K562 (cell line): ENCODE measurements around the gene APC. TPM values are rescaled to one million over a fixed set of nuclear protein-coding genes. Genes with fewer than 3 reads are reported as not detected.

Experiments
- ATAC-seq: fragments of 200-7000 bp; cut with Tn5 transposase; 3 replicates; pipeline ENCODE4 v1.9.1; 2020; ENCODE audit warnings: moderate library complexity
- BruUV-seq: library from RNA; stranded (reverse); fragments of 400-500 nt; replicated peaks from 2 replicates; lab custom pipeline; 2021; lab: Mats Ljungman, UMichigan
- CTCF ChIA-PET: fragments of 300-600 bp; formaldehyde crosslinking; extraction: SDS; loops from one replicate; lab custom pipeline; 2021; ENCODE audit warnings: low intra/inter-chr PET ratio; lab: Yijun Ruan, JAX
- POLR2A ChIA-PET: fragments of 300-600, 350-650 bp; sonication (Branson Sonifier 250); formaldehyde crosslinking; extraction: SDS; loops from one replicate; lab custom pipeline; 2021; ENCODE audit warnings: antibody characterized with exemption, inconsistent platforms; lab: Yijun Ruan, JAX
- DNase-seq, 4 experiments: peaks; one replicate each; pipeline versions ENCODE4 v3.0.0 to v3.0.0-alpha.2; 2011 to 2018; ENCODE audit warnings: low spot score in 3 of 4, mixed read lengths in 3 of 4; ENCODE audit errors: extremely low read depth in 1 of 4
- FAIRE-seq: peaks from 2 replicates; lab custom pipeline; 2011; peaks lifted over from hg19 to GRCh38; lab: Jason Lieb, UNC
- H2AFZ ChIP-seq: 2 replicates; pipeline ENCODE4 v1.6.0; 2011; ENCODE audit warnings: low read depth, low read length, control low read depth, inconsistent platforms
- H3K27ac ChIP-seq: fragments of 200-600 bp; 3 replicates; pipeline ENCODE4 v1.8.0; 2011; ENCODE audit warnings: low read depth, mild to moderate bottlenecking, control low read depth, inconsistent platforms, low read length, moderate library complexity, mixed read lengths; ENCODE audit errors: extremely low read depth
- H3K27me3 ChIP-seq, 2 experiments: fragments of 300-600 bp in 1 of 2; 2 replicates in 1 of 2; 3 replicates in 1 of 2; pipeline versions ENCODE4 v1.6.0 to v1.8.0; 2011; ENCODE audit warnings: inconsistent platforms in 2 of 2, low read length in 2 of 2, mild to moderate bottlenecking in 1 of 2, mixed read lengths in 1 of 2, moderate library complexity in 1 of 2; ENCODE audit not compliant: control insufficient read depth in 2 of 2, insufficient read depth in 2 of 2
- H3K36me3 ChIP-seq: fragments of 300-600 bp; 3 replicates; pipeline ENCODE4 v1.8.0; 2011; ENCODE audit warnings: mild to moderate bottlenecking, low read length, inconsistent platforms; ENCODE audit not compliant: control insufficient read depth, insufficient read depth
- H3K4me1 ChIP-seq, 2 experiments: fragments of 200-600 bp in 1 of 2; replicated peaks in 1 of 2; 2 replicates in 1 of 2; 3 replicates in 1 of 2; pipeline versions ENCODE4 v1.5.1 to v1.8.0; 2011; ENCODE audit warnings: inconsistent platforms in 2 of 2, low read length in 2 of 2, mild to moderate bottlenecking in 1 of 2, mixed read lengths in 1 of 2, moderate library complexity in 1 of 2; ENCODE audit not compliant: control insufficient read depth in 2 of 2, insufficient read depth in 2 of 2
- H3K4me2 ChIP-seq: 2 replicates; pipeline ENCODE4 v1.6.1; 2011; ENCODE audit warnings: low read length, control low read depth, inconsistent platforms, mixed read lengths; ENCODE audit not compliant: insufficient read depth
- H3K4me3 ChIP-seq: fragments of 200-600 bp; sonication (generic), shearing (Covaris generic); 2 replicates; pipeline ENCODE4 v1.5.1; 2016; ENCODE audit warnings: control low read depth, inconsistent platforms
- H3K79me2 ChIP-seq: fragments of 200-600 bp; 3 replicates; pipeline ENCODE4 v1.8.0; 2011; ENCODE audit warnings: low read length, inconsistent platforms; ENCODE audit not compliant: control insufficient read depth, insufficient read depth
- H3K9ac ChIP-seq, 2 experiments: 2 replicates each; pipeline versions ENCODE4 v1.6.0 to v1.6.1; 2011; ENCODE audit warnings: low read depth in 2 of 2, low read length in 2 of 2, control low read depth in 1 of 2, inconsistent platforms in 1 of 2, mild to moderate bottlenecking in 1 of 2, mixed read lengths in 1 of 2; ENCODE audit not compliant: insufficient read depth in 1 of 2
- H3K9me1 ChIP-seq: one replicate; pipeline ENCODE4 v1.6.0; 2011; ENCODE audit warnings: inconsistent platforms, mild to moderate bottlenecking, low read length, moderate library complexity; ENCODE audit not compliant: control insufficient read depth, insufficient read depth
- H3K9me3 ChIP-seq: replicated peaks from 2 replicates; pipeline ENCODE4 v1.5.1; 2011; ENCODE audit warnings: low read depth, low read length, inconsistent platforms; ENCODE audit not compliant: control insufficient read depth, insufficient read depth
- H4K20me1 ChIP-seq: replicated peaks from 2 replicates; pipeline ENCODE4 v1.6.1; 2011; ENCODE audit warnings: low read length, inconsistent platforms, mixed read lengths; ENCODE audit not compliant: control insufficient read depth, insufficient read depth
- FOXA1 ChIP-seq: fragments of 450-650 bp; IDR thresholded peaks from 2 replicates; pipeline ENCODE4 v1.6.1; 2016; ENCODE audit warnings: mild to moderate bottlenecking, borderline replicate concordance
- GABPA ChIP-seq: fragments of 200-800 bp; sonication (Bioruptor generic); conservative IDR thresholded peaks from 2 replicates; pipeline ENCODE4 v1.6.1; 2016; ENCODE audit warnings: low read depth, missing genetic modification characterization, missing compliant biosample characterization
- HNRNPUL1 ChIP-seq: fragments of 200-400 bp; formaldehyde crosslinking; IDR thresholded peaks from 2 replicates; pipeline ENCODE4 v1.6.1; 2017; ENCODE audit warnings: low read length
- L3MBTL2 ChIP-seq: fragments of 450-650 bp; IDR thresholded peaks from 2 replicates; pipeline ENCODE4 v1.6.1; 2016; ENCODE audit warnings: mild to moderate bottlenecking, moderate library complexity
- PHF20 ChIP-seq: fragments of 450-650 bp; IDR thresholded peaks from 2 replicates; pipeline ENCODE4 v1.6.1; 2018; ENCODE audit not compliant: partially characterized antibody
- POLR2B ChIP-seq: fragments of 450-650 bp; IDR thresholded peaks from 2 replicates; pipeline ENCODE4 v1.6.1; 2018; ENCODE audit warnings: low read depth; ENCODE audit not compliant: partially characterized antibody
- SETDB1 ChIP-seq: IDR thresholded peaks from one replicate; pipeline ENCODE4 v1.6.1; 2012; ENCODE audit warnings: low read length, control low read depth, inconsistent platforms
- ZNF133 ChIP-seq: fragments of 250-450 bp; sonication (Bioruptor Pico); IDR thresholded peaks from 2 replicates; pipeline ENCODE4 v1.4.0; 2020; ENCODE audit warnings: mild to moderate bottlenecking
- WGBS: fragments of 100-300 bp; shearing (Covaris generic); methylation state at CpG from one replicate; pipeline ENCODE4 v1.1.6; 2016; ENCODE audit warnings: low coverage, mixed read lengths; ENCODE audit not compliant: insufficient coverage; ENCODE audit errors: missing lambda C conversion rate; 5-methylcytosine and 5-hydroxymethylcytosine counted together
- in situ Hi-C: fragments of 300-500 bp; cut with MboI; formaldehyde crosslinking; loops from 4 replicates; pipeline ENCODE4 v1.15.0; 2018; ENCODE audit warnings: inconsistent platforms, mixed read lengths
- intact Hi-C: fragments of 100-400 bp; cut with micrococcal nuclease; formaldehyde crosslinking; loops from 2 replicates; pipeline ENCODE4 v1.14.2; 2022
- polyA plus RNA-seq, 8 experiments: library from polyadenylated mRNA; depleted of rRNA in 4 of 8; stranded (reverse) in 5 of 8; unstranded in 3 of 8; fragments of >200 nt; fragmentation: Nextera tagmentation in 2 of 8; fragmentation: Illumina TruSeq in 1 of 8; extraction: Ambion mirVana in 2 of 8; extraction: Trizol in 1 of 8; gene quantifications; 2 replicates each; pipeline versions ENCODE4 v1.2.1 to v1.2.3, GENCODE V29; 2011 to 2014; ENCODE audit warnings: inconsistent platforms in 1 of 8, missing spikeins in 1 of 8
- total RNA-seq, 7 experiments: library from RNA; depleted of rRNA in 6 of 7; stranded (reverse); fragments of >200 nt in 6 of 7; fragmentation: Illumina TruSeq in 2 of 7; extraction: Trizol in 2 of 7; gene quantifications; 2 replicates each; pipeline versions ENCODE4 v1.2.1 to v1.2.3, GENCODE V29; 2011 to 2021; ENCODE audit warnings: low replicate concordance in 1 of 7
- TF ChIP-seq, protein P1 (sequence below): fragments of 450-650 bp; IDR thresholded peaks from 2 replicates; pipeline ENCODE4 v1.6.1; 2016; ENCODE audit warnings: borderline replicate concordance
- TF ChIP-seq, protein P2 (sequence below), 2 experiments: fragments of 450-650 bp; IDR thresholded peaks; 2 replicates each; pipeline ENCODE4 v1.6.1; 2018; ENCODE audit warnings: mild to moderate bottlenecking in 2 of 2, low read depth in 1 of 2; ENCODE audit not compliant: partially characterized antibody in 2 of 2
- TF ChIP-seq, protein P3 (sequence below): fragments of 450-650 bp; IDR thresholded peaks from 2 replicates; pipeline ENCODE4 v1.6.1; 2016; ENCODE audit warnings: missing biosample characterization, missing genetic modification characterization
- TF ChIP-seq, protein P4 (sequence below), 3 experiments: IDR thresholded peaks in 2 of 3; conservative IDR thresholded peaks in 1 of 3; 2 replicates each; pipeline ENCODE4 v1.5.1; 2011 to 2012; ENCODE audit warnings: low read length in 3 of 3, mild to moderate bottlenecking in 3 of 3, control low read depth in 2 of 3, improper control_type of control experiment in 1 of 3, inconsistent platforms in 1 of 3, low read depth in 1 of 3, mixed read lengths in 1 of 3, moderate library complexity in 1 of 3; ENCODE audit not compliant: insufficient read depth in 2 of 3

Gene APC
- total and polyA plus RNA-seq, 9 of the 15 experiments (the other 6 are each of a cell fraction or from before 2014, with no cell fraction given) = 5.7 to 29.5 (median 15.4) TPM

DNA sequence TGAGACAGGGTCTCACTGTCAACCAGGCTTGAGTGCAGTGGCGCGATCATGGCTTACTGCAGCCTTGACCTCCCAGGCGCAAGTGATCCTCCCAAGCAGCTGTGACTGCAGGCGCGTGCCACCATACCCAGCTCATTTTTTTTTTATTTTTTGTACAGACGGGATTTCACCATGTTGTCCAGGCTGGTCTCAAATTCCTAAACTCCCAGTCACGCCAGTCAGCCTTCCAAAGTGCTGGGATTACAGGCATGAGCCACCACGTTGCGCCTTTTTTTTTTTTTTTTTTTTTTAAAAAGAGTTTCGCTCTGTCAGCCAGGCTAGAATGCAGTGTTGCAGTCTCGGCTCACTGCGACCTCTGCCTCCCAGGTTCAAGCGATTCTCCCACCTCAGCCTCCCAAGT, 96.3 kb downstream of the APC start:
- no peak for FAIRE-seq
- 92% methylated on average over 8 of the region's 13 CpGs for WGBS
- no peaks in the 10 kb centered on the region for H3K4me1 ChIP-seq
- BruUV-seq = no TSS peak
- no peaks in the 10 kb centered on the region for H4K20me1 ChIP-seq
- peaks cover 57% of the 10 kb centered on the region for H3K36me3 ChIP-seq
- no peaks in the 10 kb centered on the region for H3K27me3 ChIP-seq
- in situ Hi-C loops = no loop called here
- H3K9me3 ChIP-seq = 0 out of 2 replicates have a peak, but pooled peaks cover 4% of the 10 kb centered on the region
- DNase-seq = no peak
- no peak for ATAC-seq
- ChIA-PET POLR2A (no interaction called here), CTCF (no interaction called here)
- no peak overlapping the region for H3K9ac ChIP-seq
- no peaks in the 10 kb centered on the region for H3K9me1 ChIP-seq
- H3K4me3 ChIP-seq = no peak overlapping the region
- intact Hi-C loops = no loop called here
- no peak overlapping the region for H3K4me2 ChIP-seq
- no peak overlapping the region for H2AFZ ChIP-seq
- H3K27ac ChIP-seq = no peak overlapping the region
- no peaks in the 10 kb centered on the region for H3K79me2 ChIP-seq
- TF ChIP-seq, protein P1, sequence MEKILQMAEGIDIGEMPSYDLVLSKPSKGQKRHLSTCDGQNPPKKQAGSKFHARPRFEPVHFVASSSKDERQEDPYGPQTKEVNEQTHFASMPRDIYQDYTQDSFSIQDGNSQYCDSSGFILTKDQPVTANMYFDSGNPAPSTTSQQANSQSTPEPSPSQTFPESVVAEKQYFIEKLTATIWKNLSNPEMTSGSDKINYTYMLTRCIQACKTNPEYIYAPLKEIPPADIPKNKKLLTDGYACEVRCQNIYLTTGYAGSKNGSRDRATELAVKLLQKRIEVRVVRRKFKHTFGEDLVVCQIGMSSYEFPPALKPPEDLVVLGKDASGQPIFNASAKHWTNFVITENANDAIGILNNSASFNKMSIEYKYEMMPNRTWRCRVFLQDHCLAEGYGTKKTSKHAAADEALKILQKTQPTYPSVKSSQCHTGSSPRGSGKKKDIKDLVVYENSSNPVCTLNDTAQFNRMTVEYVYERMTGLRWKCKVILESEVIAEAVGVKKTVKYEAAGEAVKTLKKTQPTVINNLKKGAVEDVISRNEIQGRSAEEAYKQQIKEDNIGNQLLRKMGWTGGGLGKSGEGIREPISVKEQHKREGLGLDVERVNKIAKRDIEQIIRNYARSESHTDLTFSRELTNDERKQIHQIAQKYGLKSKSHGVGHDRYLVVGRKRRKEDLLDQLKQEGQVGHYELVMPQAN = no peak
- TF ChIP-seq SETDB1 (no peak), HNRNPUL1 (no peak), GABPA (tag) (no peak), FOXA1 (no peak), L3MBTL2 (no peak), PHF20 (no peak), ZNF133 (CRISPR knock-in tag) (no peak), POLR2B (no peak)
- TF ChIP-seq, protein P2, sequence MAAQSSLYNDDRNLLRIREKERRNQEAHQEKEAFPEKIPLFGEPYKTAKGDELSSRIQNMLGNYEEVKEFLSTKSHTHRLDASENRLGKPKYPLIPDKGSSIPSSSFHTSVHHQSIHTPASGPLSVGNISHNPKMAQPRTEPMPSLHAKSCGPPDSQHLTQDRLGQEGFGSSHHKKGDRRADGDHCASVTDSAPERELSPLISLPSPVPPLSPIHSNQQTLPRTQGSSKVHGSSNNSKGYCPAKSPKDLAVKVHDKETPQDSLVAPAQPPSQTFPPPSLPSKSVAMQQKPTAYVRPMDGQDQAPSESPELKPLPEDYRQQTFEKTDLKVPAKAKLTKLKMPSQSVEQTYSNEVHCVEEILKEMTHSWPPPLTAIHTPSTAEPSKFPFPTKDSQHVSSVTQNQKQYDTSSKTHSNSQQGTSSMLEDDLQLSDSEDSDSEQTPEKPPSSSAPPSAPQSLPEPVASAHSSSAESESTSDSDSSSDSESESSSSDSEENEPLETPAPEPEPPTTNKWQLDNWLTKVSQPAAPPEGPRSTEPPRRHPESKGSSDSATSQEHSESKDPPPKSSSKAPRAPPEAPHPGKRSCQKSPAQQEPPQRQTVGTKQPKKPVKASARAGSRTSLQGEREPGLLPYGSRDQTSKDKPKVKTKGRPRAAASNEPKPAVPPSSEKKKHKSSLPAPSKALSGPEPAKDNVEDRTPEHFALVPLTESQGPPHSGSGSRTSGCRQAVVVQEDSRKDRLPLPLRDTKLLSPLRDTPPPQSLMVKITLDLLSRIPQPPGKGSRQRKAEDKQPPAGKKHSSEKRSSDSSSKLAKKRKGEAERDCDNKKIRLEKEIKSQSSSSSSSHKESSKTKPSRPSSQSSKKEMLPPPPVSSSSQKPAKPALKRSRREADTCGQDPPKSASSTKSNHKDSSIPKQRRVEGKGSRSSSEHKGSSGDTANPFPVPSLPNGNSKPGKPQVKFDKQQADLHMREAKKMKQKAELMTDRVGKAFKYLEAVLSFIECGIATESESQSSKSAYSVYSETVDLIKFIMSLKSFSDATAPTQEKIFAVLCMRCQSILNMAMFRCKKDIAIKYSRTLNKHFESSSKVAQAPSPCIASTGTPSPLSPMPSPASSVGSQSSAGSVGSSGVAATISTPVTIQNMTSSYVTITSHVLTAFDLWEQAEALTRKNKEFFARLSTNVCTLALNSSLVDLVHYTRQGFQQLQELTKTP (IDR thresholded peaks at IDR 0.05; ENCODE audit: low read depth in 1 of 2, partially characterized antibody in 2 of 2) = no peak
- TF ChIP-seq, protein P3, sequence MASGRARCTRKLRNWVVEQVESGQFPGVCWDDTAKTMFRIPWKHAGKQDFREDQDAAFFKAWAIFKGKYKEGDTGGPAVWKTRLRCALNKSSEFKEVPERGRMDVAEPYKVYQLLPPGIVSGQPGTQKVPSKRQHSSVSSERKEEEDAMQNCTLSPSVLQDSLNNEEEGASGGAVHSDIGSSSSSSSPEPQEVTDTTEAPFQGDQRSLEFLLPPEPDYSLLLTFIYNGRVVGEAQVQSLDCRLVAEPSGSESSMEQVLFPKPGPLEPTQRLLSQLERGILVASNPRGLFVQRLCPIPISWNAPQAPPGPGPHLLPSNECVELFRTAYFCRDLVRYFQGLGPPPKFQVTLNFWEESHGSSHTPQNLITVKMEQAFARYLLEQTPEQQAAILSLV (tag) = no peak
- TF ChIP-seq, protein P4, sequence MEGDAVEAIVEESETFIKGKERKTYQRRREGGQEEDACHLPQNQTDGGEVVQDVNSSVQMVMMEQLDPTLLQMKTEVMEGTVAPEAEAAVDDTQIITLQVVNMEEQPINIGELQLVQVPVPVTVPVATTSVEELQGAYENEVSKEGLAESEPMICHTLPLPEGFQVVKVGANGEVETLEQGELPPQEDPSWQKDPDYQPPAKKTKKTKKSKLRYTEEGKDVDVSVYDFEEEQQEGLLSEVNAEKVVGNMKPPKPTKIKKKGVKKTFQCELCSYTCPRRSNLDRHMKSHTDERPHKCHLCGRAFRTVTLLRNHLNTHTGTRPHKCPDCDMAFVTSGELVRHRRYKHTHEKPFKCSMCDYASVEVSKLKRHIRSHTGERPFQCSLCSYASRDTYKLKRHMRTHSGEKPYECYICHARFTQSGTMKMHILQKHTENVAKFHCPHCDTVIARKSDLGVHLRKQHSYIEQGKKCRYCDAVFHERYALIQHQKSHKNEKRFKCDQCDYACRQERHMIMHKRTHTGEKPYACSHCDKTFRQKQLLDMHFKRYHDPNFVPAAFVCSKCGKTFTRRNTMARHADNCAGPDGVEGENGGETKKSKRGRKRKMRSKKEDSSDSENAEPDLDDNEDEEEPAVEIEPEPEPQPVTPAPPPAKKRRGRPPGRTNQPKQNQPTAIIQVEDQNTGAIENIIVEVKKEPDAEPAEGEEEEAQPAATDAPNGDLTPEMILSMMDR (IDR thresholded peaks at IDR 0.05 in 2 of 3, conservative IDR thresholded peaks at IDR 0.05 in 1 of 3; ENCODE audit: insufficient read depth in 2 of 3, low read depth in 1 of 3, low read length in 3 of 3) = no peak
